GM19395 (cell line): Measurements from ENCODE around the gene NFKB1.
"Not testable (repeated sequence)": the region's sequence is repeated elsewhere in the genome, so short reads cannot be mapped to it uniquely, and the experiment has no call there.

Source experiments
- ATAC-seq: cut with Tn5 transposase; IDR thresholded peaks from one replicate; pipeline ENCODE4 v1.9.1; 2021; ENCODE audit warnings: mild to moderate bottlenecking, moderate library complexity; ENCODE audit not compliant: unreplicated experiment

NFKB1 gene

GRCh38 chr4:102500696-102501446 lies at the start of gene NFKB1:
Gene NFKB1, plus strand, starts transcription at chr4:102501359. Its CDS starts 24,160 bp downstream, at chr4:102525519.
- ATAC-seq = peak; percentile 58

DNA sequence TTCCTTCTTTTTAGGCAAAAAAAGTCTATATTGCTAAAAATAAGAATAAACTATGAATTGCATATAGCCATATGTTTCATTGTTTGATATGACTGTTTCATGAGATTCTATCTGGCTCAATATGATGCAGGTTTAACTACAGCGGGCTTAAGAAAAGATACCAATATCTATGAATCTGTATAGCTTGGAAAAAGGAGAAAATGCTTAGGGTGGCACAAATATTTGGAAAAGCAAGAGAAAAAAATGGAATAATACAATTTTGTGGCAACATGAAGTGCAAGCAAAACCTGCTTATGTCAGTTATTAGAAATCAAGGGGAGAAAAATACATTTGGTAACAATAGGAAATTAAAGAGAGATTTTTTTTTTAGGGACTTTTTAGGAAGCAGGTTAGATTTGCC lies 48.3 kb upstream of the NFKB1 start:
- ATAC-seq = no peak

DNA sequence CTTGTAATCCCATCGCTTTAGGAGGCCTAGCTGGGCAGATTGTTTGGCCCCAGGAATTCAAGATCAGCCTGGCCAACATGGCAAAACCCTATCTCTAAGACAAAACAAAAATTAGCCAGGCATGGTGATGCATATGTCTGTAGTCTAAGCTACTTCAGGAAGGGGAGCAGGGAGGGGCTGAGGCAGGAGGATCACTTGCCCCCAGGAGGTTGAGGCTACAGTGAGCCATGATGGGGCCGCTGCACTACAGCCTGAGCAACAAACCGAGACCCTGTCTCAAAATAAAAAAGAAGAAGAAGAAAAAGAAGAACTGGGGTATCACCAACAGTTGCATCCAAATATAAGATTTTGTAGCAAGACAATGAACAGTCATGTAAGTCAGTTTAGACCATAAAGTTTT lies 47.3 kb upstream of the NFKB1 start:
- no peak for ATAC-seq

DNA sequence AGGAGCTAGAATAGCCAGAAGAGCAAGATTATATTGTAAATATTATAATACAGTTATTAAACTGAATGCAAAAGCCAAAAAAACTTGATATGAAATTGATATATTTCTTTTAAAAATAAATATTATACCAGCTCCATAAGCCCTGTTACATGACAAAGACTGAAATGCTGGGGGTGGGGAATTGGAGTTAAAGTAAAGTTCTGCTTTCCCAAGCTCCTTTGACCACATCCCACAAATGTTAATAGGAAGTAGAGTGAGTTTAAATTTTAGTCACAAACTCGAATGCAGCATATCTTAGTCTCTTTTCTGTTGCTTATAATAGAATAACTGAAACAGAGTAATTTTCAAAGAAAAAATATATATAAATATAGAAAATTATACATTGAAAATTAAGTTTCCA lies 46.9 kb upstream of the NFKB1 start:
- no peak for ATAC-seq

DNA sequence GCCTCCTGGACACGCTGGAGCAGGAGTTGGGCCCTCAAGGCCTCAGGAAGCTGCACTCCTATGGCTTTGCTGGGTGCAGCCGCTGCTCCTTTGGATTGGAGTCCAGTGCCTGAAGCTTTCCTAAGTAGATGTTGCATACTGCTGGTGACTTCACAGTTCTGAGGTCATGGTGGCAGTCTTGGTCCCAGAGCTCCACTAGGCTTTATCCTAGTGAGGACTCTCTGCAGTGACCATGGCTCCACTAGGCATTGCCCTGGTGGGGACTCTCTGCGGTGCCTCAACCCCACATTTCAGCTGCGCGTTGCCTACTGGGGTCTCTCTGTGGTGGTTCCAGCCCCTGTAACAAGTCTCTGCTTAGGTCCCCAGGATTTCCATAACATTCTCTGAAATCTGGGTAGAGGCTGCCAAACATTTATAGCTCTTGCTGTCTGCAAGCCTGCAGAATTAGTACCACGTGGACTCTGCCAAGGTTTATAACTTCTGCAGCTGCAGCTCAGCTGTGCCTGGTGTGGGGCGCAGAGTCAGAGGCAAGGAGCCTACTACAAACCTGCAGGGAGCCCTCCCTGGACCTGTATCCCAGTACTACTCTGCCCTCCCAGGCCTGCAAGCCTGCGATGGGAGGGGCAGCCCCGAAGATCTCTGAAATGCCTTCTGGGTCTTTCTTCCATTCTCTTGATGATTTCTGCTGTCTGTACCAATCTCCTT lies 46.0 kb upstream of the NFKB1 start:
- ATAC-seq = no peak

DNA sequence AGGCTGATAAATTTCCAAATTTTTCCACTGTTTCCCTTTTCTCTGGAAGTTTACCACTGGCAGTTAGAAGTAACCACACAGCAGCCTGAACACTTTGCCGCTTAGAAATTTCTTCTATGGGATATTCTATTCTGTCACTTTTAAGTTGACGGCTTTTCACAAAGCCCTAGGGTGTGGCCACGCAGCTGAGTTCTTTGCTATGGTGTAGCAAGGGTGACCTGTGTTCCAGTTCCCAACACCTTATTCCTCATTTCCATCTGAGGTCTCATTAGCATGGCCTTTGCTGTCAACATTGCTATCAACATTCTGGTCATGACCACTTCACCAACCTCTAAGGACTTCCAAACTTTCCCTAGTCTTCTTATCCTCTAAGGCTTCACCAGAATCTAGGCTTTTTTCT lies 45.4 kb upstream of the NFKB1 start:
- ATAC-seq = no peak

- no peak for ATAC-seq
These were observed 34.9 kb upstream of the NFKB1 start for GRCh38 chr4:102466298-102466697.

DNA sequence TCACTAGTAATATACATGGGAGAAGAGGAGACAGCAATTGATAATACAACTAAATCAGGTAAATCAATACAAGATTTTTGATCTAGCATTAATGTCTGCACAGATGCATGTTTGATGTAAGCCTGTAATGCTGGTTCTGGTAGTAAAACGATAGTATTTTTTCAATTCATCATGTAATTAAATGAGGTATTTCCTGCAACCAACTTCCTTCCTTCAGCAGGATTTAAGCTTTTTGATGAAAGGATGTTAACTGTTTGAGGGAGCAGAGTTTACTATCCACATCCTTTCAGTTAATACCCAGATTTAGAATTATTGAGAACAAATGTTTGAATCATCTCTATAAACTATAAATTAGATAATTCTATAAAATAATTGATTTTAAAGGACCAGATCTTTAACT lies 31.4 kb upstream of the NFKB1 start:
- no peak for ATAC-seq

GRCh38 chr4:102472441-102473013 lies 28.6 kb upstream of the NFKB1 start:
- ATAC-seq = no peak

GRCh38 chr4:102473476-102473875 lies 27.7 kb upstream of the NFKB1 start:
- ATAC-seq = no peak

DNA sequence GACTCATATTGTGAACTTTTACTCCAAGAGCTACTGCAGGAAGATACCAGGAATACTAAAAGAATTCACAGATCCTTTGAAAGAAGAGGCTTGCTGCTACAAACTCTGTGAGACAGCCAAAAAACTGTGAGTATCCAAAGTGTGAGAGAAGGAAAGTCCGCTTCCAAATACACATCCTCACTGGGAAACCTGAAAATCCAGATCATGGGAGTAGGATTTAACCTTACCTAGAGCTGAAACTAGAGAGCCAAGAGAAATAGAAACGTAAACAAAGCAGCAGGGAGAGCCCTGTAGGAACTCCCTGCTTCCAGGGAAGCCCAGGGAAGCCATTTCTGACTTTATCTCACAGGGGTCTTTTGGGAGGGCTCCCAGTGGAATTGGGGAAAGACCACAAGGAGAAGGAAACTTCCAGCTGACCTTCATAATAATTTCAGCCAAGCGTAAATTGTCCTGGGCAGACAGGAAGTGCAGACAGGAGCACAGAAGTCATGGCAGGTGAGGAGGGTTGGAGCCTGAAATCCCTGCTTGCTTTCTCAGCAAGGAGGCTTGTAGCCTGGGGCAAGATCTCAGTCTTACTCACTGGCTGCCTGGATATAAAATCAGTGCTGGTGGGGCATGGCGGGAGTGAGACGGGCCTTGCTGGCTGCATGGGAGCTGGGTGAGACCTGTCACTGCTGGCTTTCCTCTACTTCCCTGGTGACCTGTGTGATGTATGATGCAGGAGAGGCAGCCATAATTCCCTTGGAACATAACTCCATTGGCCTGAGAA lies 26.2 kb upstream of the NFKB1 start:
- ATAC-seq = no peak

DNA sequence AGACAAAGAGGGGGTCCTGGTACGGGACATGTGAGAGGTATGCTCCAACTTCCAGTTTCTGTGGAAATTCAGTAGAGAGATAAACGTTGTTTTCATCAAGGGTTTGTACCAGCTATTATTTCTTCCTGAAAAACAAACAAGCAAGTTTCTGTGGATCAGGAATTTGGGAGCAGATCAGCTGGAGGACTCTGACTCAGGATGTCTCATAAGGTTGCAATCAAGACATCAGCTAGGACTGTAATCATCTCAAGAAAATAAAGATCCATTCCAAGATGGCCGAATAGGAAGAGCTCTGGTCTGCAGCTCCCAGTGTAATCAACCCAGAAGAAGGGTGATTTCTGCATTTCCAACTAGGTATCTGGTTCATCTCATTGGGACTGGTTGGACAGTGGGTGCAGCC lies 23.5 kb upstream of the NFKB1 start:
- no peak for ATAC-seq

- no peak for ATAC-seq
These were observed 23.0 kb upstream of the NFKB1 start for GRCh38 chr4:102478186-102478585.

- not testable (repeated sequence) for ATAC-seq
These were observed 21.3 kb upstream of the NFKB1 start for GRCh38 chr4:102479832-102480231.

DNA sequence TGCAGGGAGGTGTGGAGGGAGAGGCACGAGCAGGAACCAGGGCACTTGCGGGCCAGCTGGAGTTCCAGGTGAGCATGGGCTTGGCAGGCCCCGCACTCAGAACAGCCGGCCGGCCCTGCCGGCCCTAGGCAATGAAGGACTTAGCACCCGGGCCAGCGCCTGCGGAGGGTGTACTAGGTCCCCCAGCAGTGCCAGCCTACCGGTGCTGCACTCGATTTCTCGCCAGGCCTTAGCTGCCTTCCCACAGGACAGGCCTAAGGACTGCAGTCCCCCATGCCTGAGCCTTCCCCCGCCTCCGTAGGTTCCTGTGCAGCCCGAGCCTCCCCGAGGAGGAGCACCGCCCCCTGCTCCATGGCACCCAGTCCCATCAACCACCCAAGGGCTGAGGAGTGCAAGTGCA lies 18.0 kb upstream of the NFKB1 start:
- no peak for ATAC-seq

- ATAC-seq = not testable (repeated sequence)
These were observed 17.0 kb upstream of the NFKB1 start for GRCh38 chr4:102483990-102484692.

GRCh38 chr4:102492531-102493241 lies 8.5 kb upstream of the NFKB1 start:
- no peak for ATAC-seq

- ATAC-seq = peak; percentile 15
These were observed 7.9 kb upstream of the NFKB1 start for GRCh38 chr4:102493257-102493656.

DNA sequence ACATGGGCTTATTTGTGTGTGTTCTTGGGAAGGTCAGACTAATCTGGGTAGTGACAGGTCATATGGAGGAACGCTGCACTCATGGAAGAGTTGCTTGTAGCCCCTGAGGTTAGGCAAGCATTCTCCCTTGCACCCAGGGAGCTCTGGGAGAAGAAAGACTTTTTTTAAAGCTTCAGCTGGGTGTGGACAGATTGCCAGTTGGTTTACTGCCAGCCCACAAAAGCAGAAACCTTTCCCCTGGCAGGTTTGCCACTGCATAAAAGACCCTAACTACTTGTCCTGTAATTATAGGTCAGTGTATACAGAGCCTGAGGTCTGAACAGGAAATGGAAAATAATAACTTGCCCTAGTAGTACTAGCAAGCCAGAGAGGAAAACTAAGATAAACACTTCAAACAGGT lies 7.4 kb upstream of the NFKB1 start:
- ATAC-seq = peak; percentile 67

- no peak for ATAC-seq
These were observed 6.6 kb upstream of the NFKB1 start for GRCh38 chr4:102494603-102495002.
